GDM1 (cell line): ENCODE data around the gene CXCL9.
"Not testable (repeated sequence)": the region's sequence is repeated elsewhere in the genome, so short reads cannot be mapped to it uniquely, and the experiment has no call there.

Source experiments
- DNase-seq: peaks from one replicate; lab custom pipeline; 2025; lab: John Stamatoyannopoulos, UW

CXCL9 gene

DNA sequence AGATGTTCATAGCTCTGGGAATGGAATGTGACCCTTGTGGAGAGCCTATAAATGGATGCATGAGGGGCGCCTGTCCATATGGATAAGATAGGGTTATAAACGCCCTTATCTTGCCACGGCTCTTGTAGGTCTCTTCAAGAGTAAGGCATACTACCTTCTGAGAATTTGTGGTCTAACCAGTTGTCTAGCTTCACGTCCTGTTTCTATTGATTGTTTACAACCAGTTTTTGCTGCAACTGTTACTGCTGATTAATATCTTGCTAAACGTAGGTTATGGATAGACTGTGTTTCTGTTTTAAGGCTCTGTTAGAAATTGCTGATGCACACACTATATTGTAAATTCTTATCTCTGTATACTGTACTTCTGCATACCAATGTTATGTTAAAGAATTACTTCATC is 52.5 kb downstream of the CXCL9 start:
- DNase-seq, result not testable (repeated sequence)

DNA sequence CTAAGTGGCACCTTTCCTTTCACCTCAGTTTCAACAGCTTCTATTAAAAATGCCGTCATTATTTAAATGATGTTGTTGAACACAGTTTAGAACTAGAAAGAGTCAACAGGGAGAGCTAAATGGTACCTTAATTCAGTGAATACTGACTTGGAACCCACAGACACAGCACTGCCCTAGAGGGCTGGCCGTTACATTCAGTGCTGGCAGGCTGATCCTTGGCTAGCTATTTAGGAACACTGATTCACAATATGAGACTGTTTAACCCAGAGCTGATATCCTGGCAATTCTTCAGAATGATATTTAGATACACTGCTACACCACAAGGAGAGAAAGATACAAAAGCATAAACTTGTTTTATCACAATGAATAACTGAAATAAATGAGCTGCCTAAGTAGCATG is 53.8 kb downstream of the CXCL9 start:
- no peak for DNase-seq
